Measurements from ENCODE around the gene SRGAP1. TPM values are rescaled to one million over a fixed set of nuclear protein-coding genes. Genes with fewer than 3 reads are reported as not detected.

Gene SRGAP1
- total RNA-seq, 1 experiment from 2014 or later: 4.2 TPM

DNA sequence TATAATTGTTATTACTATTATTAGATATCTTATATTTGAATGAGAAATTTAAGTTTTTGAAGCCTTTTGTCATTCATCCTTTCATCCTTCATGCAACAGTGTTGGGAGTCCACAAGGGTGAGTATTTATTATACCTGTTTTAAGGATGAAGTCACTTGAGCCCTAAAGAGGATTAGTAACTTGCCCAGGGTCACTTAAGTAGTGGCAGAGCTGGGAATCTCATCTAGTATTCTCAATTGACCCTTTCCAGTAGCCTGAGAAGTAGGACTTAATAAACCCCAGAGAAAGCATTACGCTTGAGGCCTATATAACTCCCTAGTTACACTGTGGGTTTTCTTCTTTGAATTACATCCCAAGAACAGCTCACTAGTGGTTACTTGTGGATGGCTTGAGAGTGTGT is 119.8 kb downstream of the SRGAP1 start:
- DNase-seq (ENCODE audit: low read depth): no peak

- no peak for DNase-seq (ENCODE audit: low read depth)
Measured at GRCh38 chr12:63965936-63966605, 121.6 kb downstream of the SRGAP1 start.

DNA sequence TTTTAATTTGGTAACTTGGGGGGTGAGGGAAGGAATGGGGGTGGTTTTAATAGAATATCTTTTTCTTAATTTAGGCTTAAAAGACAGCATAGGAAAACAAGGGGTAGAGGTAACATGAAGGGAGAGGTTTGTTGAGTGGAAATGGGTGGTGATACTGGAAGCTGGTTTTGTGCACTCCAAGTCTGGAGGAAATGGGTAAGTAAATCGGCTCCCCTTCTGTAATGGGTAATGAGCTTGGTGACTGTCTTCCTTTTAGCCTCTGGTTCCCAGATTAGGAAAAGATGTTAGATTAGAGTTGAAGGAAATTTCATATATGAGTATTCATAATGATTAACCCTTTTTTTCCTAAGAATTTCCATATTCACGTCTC is 122.1 kb downstream of the SRGAP1 start:
- no peak for DNase-seq (ENCODE audit: low read depth)

DNA sequence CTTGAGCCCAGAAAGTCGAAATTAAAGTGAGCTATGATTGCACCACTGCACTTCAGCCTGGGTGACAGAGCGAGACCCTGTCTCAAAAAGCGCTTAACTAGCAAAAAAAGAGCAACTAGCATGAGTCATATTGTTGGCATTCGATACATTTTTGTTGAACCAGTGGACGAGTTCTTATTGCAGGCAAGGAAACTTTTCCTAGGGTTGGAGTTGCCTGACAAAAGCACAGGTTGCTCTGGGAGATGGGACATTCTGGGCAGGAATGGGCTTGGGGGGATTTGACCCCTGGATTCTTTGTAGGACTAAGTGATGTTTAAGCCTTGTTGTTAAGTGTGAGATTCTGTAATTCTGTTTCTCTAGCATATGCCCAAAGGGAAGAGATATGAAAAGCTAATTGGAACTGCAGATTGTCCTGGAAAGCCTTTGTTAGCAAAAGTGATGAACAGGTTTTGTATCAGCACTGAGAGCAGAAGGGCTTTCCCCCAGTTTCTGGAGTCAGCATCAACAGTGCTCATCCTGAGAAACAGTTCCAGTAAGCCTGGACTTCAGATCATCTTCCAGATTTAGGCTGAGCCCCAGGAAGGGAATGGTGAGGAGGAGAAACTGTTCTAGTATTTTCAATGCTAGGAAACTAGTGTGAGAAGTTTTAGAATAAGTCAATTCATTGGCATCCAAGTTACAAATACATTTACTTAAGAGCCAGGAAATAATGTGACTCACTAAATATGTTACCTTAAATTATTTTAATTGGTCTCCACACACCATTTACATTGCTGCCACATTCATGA is 123.1 kb downstream of the SRGAP1 start:
- peak; percentile 51 for DNase-seq (ENCODE audit: low read depth)

GRCh38 chr12:63968673-63969072 is 124.2 kb downstream of the SRGAP1 start:
- DNase-seq (ENCODE audit: low read depth): no peak

GRCh38 chr12:63976902-63977395 is 132.4 kb downstream of the SRGAP1 start:
- DNase-seq (ENCODE audit: low read depth): no peak

GRCh38 chr12:63977441-63977840 is 132.9 kb downstream of the SRGAP1 start:
- no peak for DNase-seq (ENCODE audit: low read depth)

- DNase-seq (ENCODE audit: low read depth): peak; percentile 67
Measured at GRCh38 chr12:63978519-63978918, 134.0 kb downstream of the SRGAP1 start.

- no peak for DNase-seq (ENCODE audit: low read depth)
Measured at GRCh38 chr12:63980211-63980610, 135.7 kb downstream of the SRGAP1 start.

- DNase-seq (ENCODE audit: low read depth): no peak
Measured at GRCh38 chr12:63981343-63981742, 136.8 kb downstream of the SRGAP1 start.

GRCh38 chr12:63982604-63983295 is 138.2 kb downstream of the SRGAP1 start:
- no peak for DNase-seq (ENCODE audit: low read depth)

GRCh38 chr12:63985456-63985855 is 141.0 kb downstream of the SRGAP1 start:
- DNase-seq (ENCODE audit: low read depth): no peak

DNA sequence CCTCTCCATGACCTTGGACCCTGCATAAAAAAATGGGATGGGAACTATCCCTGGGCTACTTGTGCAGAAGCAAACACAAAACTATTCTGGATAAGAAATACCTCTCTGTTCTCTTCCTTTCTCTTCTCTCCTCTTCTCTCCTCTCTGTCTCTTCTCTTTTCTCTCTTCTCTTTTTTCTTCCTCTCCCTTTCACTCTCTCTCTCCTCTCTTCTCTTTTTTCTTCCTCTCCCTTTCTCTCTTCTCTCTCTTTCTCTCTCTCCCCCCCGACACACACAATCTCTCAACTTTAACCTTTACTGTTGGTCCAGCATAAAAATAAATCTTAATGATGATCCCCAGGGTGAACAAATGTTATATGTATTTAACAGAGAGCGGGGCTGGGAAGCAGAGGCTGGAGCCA is 141.4 kb downstream of the SRGAP1 start:
- DNase-seq (ENCODE audit: low read depth): no peak

GRCh38 chr12:63989301-63989845 is 144.9 kb downstream of the SRGAP1 start:
- no peak for DNase-seq (ENCODE audit: low read depth)

- DNase-seq (ENCODE audit: low read depth): no peak
Measured at GRCh38 chr12:63990828-63991547, 146.5 kb downstream of the SRGAP1 start.

- DNase-seq (ENCODE audit: low read depth): no peak
Measured at GRCh38 chr12:63994704-63995103, 150.2 kb downstream of the SRGAP1 start.

GRCh38 chr12:63995512-63995911 is 151.0 kb downstream of the SRGAP1 start:
- no peak for DNase-seq (ENCODE audit: low read depth)

DNA sequence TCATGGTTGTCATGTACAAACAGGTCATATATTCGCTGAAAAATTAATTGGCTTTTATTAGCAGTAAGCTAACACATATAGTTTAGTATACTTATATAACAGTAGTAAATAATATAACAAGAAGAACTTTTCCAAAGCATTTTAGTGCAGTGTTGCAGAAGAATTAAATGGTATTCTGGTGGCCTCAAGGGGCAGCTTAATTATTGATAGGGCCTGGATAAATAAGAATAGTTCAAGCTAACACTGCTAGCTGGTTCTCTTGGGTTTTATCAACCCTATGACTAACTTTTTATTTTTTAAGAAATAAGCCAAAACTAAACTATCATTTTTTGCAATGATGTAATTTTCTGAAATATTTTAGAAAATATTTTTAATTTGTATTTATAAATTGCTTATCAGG is 152.1 kb downstream of the SRGAP1 start:
- no peak for DNase-seq (ENCODE audit: low read depth)

- DNase-seq (ENCODE audit: low read depth): no peak
Measured at GRCh38 chr12:63997198-63997597, 152.7 kb downstream of the SRGAP1 start.

- DNase-seq (ENCODE audit: low read depth): no peak
Measured at GRCh38 chr12:63998584-63998983, 154.1 kb downstream of the SRGAP1 start.

DNA sequence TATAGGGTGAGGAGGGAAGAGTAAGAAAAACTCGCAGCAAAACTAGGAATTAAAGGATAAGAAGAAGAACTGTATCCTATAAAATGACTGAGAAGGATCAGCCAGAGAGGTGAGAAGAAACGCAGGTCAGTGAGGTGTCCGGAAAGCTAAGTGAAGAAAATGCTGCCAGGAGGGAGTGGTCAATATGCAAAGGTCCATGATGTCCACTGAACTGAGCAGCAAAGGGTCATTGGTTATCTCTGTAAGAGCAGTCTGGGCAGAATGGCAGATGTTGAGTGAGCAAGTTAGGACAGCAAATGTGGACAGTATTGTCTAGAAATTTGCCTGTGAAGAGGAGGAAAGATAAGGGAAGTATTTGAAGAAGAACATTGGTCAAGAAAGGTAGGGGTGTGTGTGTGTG is 155.4 kb downstream of the SRGAP1 start:
- DNase-seq (ENCODE audit: low read depth): no peak
